ENCODE data around the gene ATF6B. TPM values are rescaled to one million over a fixed set of nuclear protein-coding genes. Genes with fewer than 3 reads are reported as not detected.

The ATF6B gene
- total and polyA plus RNA-seq, 8 donors = 30.2 to 68.0 (median 39.1) TPM

DNA sequence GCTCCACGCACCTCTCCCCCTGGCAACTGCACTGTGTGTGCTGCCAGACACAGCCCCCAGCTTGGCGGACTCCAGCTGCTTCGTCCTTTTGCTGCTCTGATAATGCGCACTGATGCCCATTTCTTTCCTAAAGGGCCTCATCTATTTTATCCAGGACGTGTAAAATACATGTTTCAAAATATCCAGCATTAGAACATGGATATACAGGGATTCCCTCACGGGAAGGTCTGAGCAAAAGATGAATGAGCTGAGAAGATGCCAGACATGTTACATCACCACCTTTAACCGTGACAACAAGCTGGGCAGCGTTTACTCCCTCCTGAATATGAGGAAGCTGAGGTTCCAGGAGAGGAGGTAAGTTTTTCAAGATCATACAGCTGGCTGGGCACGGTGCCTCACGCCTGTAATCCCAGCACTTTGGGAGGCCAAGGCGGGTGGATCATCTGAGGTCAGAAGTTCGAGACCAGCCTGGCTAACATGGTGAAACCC lies 51.7 kb downstream of the ATF6B start:
- no peaks in the 10 kb centered on the region for H3K27me3 ChIP-seq
- H3K4me3 ChIP-seq = no peak overlapping the region
- no peak for TF ChIP-seq CTCF (IDR thresholded peaks at IDR 0.05)
- intact Hi-C loops (cut with DNase I) = no loop called here
- no peaks in the 10 kb centered on the region for H3K9me3 ChIP-seq
- ATAC-seq = no peak
- H3K4me1 ChIP-seq = no peaks in the 10 kb centered on the region
- FAIRE-seq = no peak
- no peaks in the 10 kb centered on the region for H3K36me3 ChIP-seq
- no peak for DNase-seq
- no peak overlapping the region for H3K27ac ChIP-seq
- 61% methylated on average over 12 of the region's 12 CpGs for WGBS, 2 donors

DNA sequence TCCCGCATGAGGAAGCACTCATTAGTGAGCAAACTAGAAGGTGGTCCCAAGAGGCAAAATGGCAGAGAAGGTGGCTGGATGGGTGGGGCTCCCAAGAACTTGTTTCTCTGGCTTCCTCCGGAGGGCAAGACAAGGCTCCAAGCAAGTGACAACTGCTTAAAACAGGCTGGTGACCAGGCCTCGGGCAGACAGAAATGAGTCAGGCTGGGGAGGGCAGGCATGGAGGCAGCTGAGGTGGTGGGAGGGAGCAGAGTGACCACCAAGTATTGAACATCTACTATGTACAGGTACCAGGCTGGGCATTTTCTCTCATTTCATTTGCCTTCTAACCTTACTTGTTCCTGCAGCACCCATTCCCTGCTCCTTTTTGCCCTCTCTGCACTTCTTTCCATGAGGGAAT lies 52.3 kb downstream of the ATF6B start:
- Histone ChIP-seq H3K9me3 (no peaks in the 10 kb centered on the region), H3K36me3 (no peaks in the 10 kb centered on the region), H3K4me3 (no peak overlapping the region), H3K27me3 (no peaks in the 10 kb centered on the region), H3K27ac (no peak overlapping the region), H3K4me1 (no peaks in the 10 kb centered on the region)
- ATAC-seq = no peak
- no peak for DNase-seq
- FAIRE-seq = no peak
- TF ChIP-seq CTCF (IDR thresholded peaks at IDR 0.05) = no peak
- 52 to 86% methylated on average over 3 of the region's 3 CpGs for WGBS, 2 donors
- intact Hi-C loops (cut with DNase I) = no loop called here

DNA sequence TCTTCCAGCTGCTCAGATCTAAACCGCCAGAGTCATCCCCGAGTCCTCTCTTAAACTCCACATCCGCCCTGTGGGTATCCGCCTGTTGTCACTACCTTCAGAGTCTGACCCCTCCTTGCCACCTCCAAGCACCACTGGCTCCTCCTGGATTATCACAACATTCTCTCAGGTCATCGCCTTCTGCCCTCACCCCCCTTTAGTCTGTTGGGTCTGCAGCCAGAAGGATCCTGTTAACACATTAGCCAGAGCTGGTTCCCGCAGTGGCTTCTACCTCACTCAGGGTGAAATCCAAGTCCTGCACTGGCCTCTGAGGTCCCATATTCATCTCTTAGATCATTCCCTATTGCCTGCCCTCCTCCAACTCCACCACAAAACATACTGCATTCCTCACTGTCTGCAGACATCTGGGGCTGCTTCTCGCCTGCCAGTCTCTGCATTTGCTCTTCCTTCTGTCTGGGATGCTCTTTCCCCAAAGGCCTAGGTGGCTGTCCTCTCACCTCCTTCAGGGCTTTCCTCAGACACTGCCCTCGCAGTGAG lies 53.0 kb downstream of the ATF6B start:
- ATAC-seq (no peak), DNase-seq (no peak), FAIRE-seq (no peak)
- Histone ChIP-seq H3K4me1 (no peaks in the 10 kb centered on the region), H3K9me3 (no peaks in the 10 kb centered on the region), H3K4me3 (no peak overlapping the region), H3K27me3 (no peaks in the 10 kb centered on the region), H3K36me3 (no peaks in the 10 kb centered on the region), H3K27ac (no peak overlapping the region)
- intact Hi-C loops (cut with DNase I) = no loop called here
- no peak for TF ChIP-seq CTCF (IDR thresholded peaks at IDR 0.05)
- 71 to 75% methylated on average over 8 of the region's 8 CpGs for WGBS, 2 donors

DNA sequence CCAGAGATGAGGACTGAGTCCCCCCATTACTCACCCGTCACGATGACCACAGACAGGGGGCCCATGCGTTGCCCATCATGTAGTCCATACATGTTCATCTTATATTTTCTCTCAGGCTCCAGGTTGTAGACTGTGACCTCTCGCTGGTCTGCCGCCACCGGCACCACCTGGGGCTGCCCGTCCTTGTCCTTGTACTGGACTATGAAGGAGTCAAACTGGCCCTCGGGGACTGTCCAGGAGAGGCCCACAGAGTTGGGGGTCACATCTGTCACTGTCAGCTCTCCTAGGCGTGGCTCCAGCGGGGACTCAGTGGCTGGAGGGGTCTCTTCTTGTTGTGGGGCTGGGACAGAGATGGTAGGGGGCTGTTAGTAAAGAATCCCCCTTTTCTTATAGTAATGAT lies 54.4 kb downstream of the ATF6B start:
- H3K4me1 ChIP-seq = no peaks in the 10 kb centered on the region
- H3K9me3 ChIP-seq = no peaks in the 10 kb centered on the region
- no peaks in the 10 kb centered on the region for H3K27me3 ChIP-seq
- 76 to 87% methylated on average over 10 of the region's 10 CpGs for WGBS, 2 donors
- H3K27ac ChIP-seq = no peak overlapping the region
- FAIRE-seq = no peak
- H3K4me3 ChIP-seq = no peak overlapping the region
- DNase-seq = no peak
- no peak for ATAC-seq
- no peaks in the 10 kb centered on the region for H3K36me3 ChIP-seq
- intact Hi-C loops (cut with DNase I) = no loop called here
- no peak for TF ChIP-seq CTCF (IDR thresholded peaks at IDR 0.05)

DNA sequence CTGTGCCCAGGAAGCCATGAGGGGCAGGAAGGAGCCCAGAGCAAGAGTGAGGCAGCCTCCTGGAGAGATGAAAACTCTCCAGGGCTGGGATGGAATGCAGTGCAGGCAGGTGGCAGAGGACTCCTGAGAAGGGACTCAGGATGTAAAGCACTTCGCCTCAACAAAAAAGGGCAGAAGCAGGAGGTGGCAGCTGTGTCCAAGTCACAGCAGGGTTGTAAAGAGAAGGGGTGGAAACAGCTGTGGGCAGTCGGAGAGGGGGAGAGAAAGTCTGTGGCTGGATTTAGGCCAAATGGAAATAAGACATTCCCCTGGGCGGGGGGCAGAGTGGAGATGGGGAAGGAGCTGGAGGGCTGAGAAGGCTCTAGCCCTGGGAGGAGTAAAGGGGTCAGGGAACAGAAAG lies 54.9 kb downstream of the ATF6B start:
- DNase-seq (no peak), FAIRE-seq (no peak), ATAC-seq (no peak)
- no peak overlapping the region for H3K4me3 ChIP-seq
- no peaks in the 10 kb centered on the region for H3K9me3 ChIP-seq
- H3K27me3 ChIP-seq = no peaks in the 10 kb centered on the region
- intact Hi-C loops (cut with DNase I) = no loop called here
- H3K36me3 ChIP-seq = no peaks in the 10 kb centered on the region
- no peak for TF ChIP-seq CTCF (IDR thresholded peaks at IDR 0.05)
- H3K27ac ChIP-seq = no peak overlapping the region
- 66 to 72% methylated on average over 3 of the region's 3 CpGs for WGBS, 2 donors
- H3K4me1 ChIP-seq = no peaks in the 10 kb centered on the region

All from pancreas (tissue), 10 donors.